T-cell (primary cell): ENCODE data around the gene REEP2. TPM values are rescaled to one million over a fixed set of nuclear protein-coding genes. Genes with fewer than 3 reads are reported as not detected.

Source experiments
- ATAC-seq, 4 experiments: fragments of 200-7000 bp in 3 of 4; fragments of 150-1000 bp in 1 of 4; cut with Tn5 transposase; replicated peaks in 1 of 4; 1 replicate in 3 of 4; 2 replicates in 1 of 4; pipeline ENCODE4 v1.10.0; 2021; ENCODE audit warnings: moderate library complexity in 3 of 4, mild to moderate bottlenecking in 2 of 4, moderate number of reproducible peaks in 1 of 4
- CTCF ChIA-PET, 2 donors: fragments of 300-600 bp; sonication (Branson Sonifier 250); formaldehyde crosslinking; loops; one replicate each; lab custom pipeline; 2022; ENCODE audit warnings: antibody characterized with exemption in 2 of 2; lab: Charles Lee
- POLR2A ChIA-PET, 2 donors: fragments of 300-600 bp; sonication (Branson Sonifier 250); formaldehyde crosslinking; loops; one replicate each; lab custom pipeline; 2022; ENCODE audit warnings: antibody characterized with exemption in 2 of 2; lab: Charles Lee
- DNase-seq, 35 experiments: peaks; one replicate each; pipeline versions ENCODE4 v3.0.0 to v3.0.0-alpha.2; 2013 to 2023
- H3K27ac ChIP-seq: one replicate; pipeline ENCODE4 v1.5.1; 2013; ENCODE audit warnings: low read length
- H3K27me3 ChIP-seq, 2 experiments: replicated peaks in 1 of 2; 1 replicate in 1 of 2; 2 replicates in 1 of 2; pipeline versions ENCODE4 v1.6.1 to v1.7.0; 2013; ENCODE audit warnings: low read length in 1 of 2, mixed read lengths in 1 of 2; ENCODE audit not compliant: control insufficient read depth in 2 of 2, insufficient read depth in 2 of 2; ENCODE audit errors: extremely low read depth in 1 of 2
- H3K36me3 ChIP-seq, 2 donors: 1 replicate in 1 of 2; 2 replicates in 1 of 2; pipeline versions ENCODE4 v1.6.1 to v1.7.0; 2013; ENCODE audit warnings: low read length in 1 of 2; ENCODE audit not compliant: control insufficient read depth in 2 of 2, insufficient read depth in 1 of 2; ENCODE audit errors: extremely low read depth in 1 of 2
- H3K4me1 ChIP-seq, 2 experiments: 1 replicate in 1 of 2; 2 replicates in 1 of 2; pipeline versions ENCODE4 v1.6.1 to v1.7.0; 2013; ENCODE audit warnings: low read length in 2 of 2, mixed read lengths in 1 of 2; ENCODE audit not compliant: insufficient read depth in 2 of 2, control insufficient read depth in 1 of 2; ENCODE audit errors: extremely low read depth in 1 of 2
- H3K4me3 ChIP-seq, 2 donors: 1 replicate in 1 of 2; 2 replicates in 1 of 2; pipeline versions ENCODE4 v1.5.1 to v1.7.0; 2013; ENCODE audit warnings: mild to moderate bottlenecking in 2 of 2, low read length in 1 of 2, moderate library complexity in 1 of 2; ENCODE audit not compliant: control insufficient read depth in 1 of 2; ENCODE audit errors: extremely low read depth in 1 of 2
- H3K9me3 ChIP-seq: 2 replicates; pipeline ENCODE4 v1.7.0; 2013
- H3K27ac Mint-ChIP-seq, 2 donors: one replicate each; pipeline ENCODE4 v1.8.0; 2020 to 2021; ENCODE audit warnings: mild to moderate bottlenecking in 2 of 2, mixed read lengths in 2 of 2
- H3K27me3 Mint-ChIP-seq, 2 donors: one replicate each; pipeline ENCODE4 v1.8.0; 2021 to 2022; ENCODE audit warnings: mixed read lengths in 2 of 2
- H3K36me3 Mint-ChIP-seq: one replicate; pipeline ENCODE4 v1.8.0; 2021; ENCODE audit warnings: mixed read lengths
- H3K4me1 Mint-ChIP-seq, 3 donors: one replicate each; pipeline ENCODE4 v1.8.0; 2020 to 2022; ENCODE audit warnings: mixed read lengths in 3 of 3, mild to moderate bottlenecking in 1 of 3
- H3K4me3 Mint-ChIP-seq, 3 donors: one replicate each; pipeline ENCODE4 v1.8.0; 2020 to 2022; ENCODE audit warnings: mild to moderate bottlenecking in 3 of 3, mixed read lengths in 3 of 3, moderate library complexity in 3 of 3
- H3K9me3 Mint-ChIP-seq, 3 donors: one replicate each; pipeline ENCODE4 v1.8.0; 2020 to 2022; ENCODE audit warnings: mixed read lengths in 3 of 3
- WGBS: methylation state at CpG from one replicate; pipeline ENCODE4 v1.1.5; 2013; ENCODE audit warnings: missing lambda C conversion rate; ENCODE audit not compliant: insufficient coverage; 5-methylcytosine and 5-hydroxymethylcytosine counted together
- total RNA-seq, 35 experiments: library from RNA in 6 of 35; stranded (reverse) in 6 of 35; fragments of 120-200 nt in 1 of 35; gene quantifications; one replicate each; pipeline versions ENCODE4 v1.2.1 to v1.2.4 and lab custom pipeline; 2013 to 2026

The REEP2 gene
- total RNA-seq, 5 donors from 2014 or later (not counting 1 experiment from before 2014, with no cell fraction given) = 0.18 to 0.61 (median 0.42) TPM

- peaks cover 0 to 32% of the 10 kb centered on the region in 2 experiments for H3K27me3 ChIP-seq
- ChIA-PET CTCF (interaction anchor here in 1 of 2 donors (0.6 kb wide), 2 partner anchors 11 to 793 kb away, joined by 3 to 6 read pairs; no protein-coding TSS in a partner anchor), POLR2A (interaction anchor here in 1 of 2 donors (0.6 kb wide), 1 partner anchor 56 kb away, joined by 4 read pairs; no protein-coding TSS in a partner anchor)
- H3K4me1 ChIP-seq = peaks cover 3 to 16% of the 10 kb centered on the region in 2 experiments
- no peaks in the 10 kb centered on the region for H3K36me3 Mint-ChIP-seq
- H3K4me3 ChIP-seq = no peak overlapping the region
- H3K27ac ChIP-seq = no peak overlapping the region
- DNase-seq (no peak), ATAC-seq (no peak)
- H3K36me3 ChIP-seq = peaks cover 0 to 4% of the 10 kb centered on the region in 2 donors
- H3K27ac Mint-ChIP-seq = no peak overlapping the region
- WGBS = 94% methylated on average over 2 of the region's 6 CpGs
- no peaks in the 10 kb centered on the region for H3K27me3 Mint-ChIP-seq
- no peaks in the 10 kb centered on the region for H3K9me3 ChIP-seq
- H3K4me1 Mint-ChIP-seq = peaks cover 5 to 10% (median 9%) of the 10 kb centered on the region in 3 donors
- H3K9me3 Mint-ChIP-seq = no peaks in the 10 kb centered on the region
- H3K4me3 Mint-ChIP-seq = no peak overlapping the region
Observed at GRCh38 chr5:138452720-138453119, 13.9 kb downstream of the REEP2 start.

DNA sequence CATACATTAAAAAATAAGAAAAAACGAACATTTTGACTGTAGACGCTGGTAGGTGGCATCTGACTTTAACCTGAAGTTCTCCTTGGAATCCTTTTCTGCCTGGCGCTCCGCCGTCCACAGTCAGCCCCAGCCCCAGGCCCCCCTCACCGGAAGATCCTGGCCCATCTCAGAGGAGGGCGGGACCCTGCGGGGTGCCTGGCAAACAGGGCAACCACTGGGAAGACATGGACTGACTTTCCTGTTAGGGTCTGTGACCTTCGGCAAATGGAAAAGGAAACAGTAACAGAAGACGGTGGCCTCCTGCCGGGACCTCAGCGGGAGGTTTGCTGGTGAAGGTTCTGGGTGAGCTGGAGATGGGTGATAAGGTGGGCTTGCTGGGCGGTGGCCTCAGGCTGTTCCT, 14.7 kb downstream of the REEP2 start:
- peaks cover 0 to 4% of the 10 kb centered on the region in 2 donors for H3K36me3 ChIP-seq
- H3K27ac Mint-ChIP-seq = no peak overlapping the region
- 94% methylated on average over 12 of the region's 13 CpGs for WGBS

GRCh38 chr5:138454121-138454520, 15.3 kb downstream of the REEP2 start:
- DNase-seq (no peak), ATAC-seq (no peak)
- ChIA-PET CTCF (no interaction called here), POLR2A (no interaction called here)
- WGBS = 66% methylated on average over 6 of the region's 8 CpGs
- H3K4me1 ChIP-seq = peaks cover 15 to 30% of the 10 kb centered on the region in 2 experiments
- H3K27ac Mint-ChIP-seq = no peak overlapping the region
- H3K4me3 ChIP-seq = no peak overlapping the region
- peaks cover 18 to 23% (median 23%) of the 10 kb centered on the region in 3 donors for H3K4me1 Mint-ChIP-seq
- H3K4me3 Mint-ChIP-seq = no peak overlapping the region
- no peaks in the 10 kb centered on the region for H3K27me3 Mint-ChIP-seq
- H3K9me3 ChIP-seq = no peaks in the 10 kb centered on the region
- peaks cover 0 to 4% of the 10 kb centered on the region in 2 donors for H3K36me3 ChIP-seq
- H3K27me3 ChIP-seq = peaks cover 0 to 23% of the 10 kb centered on the region in 2 experiments
- H3K36me3 Mint-ChIP-seq = no peaks in the 10 kb centered on the region
- no peak overlapping the region for H3K27ac ChIP-seq
- no peaks in the 10 kb centered on the region for H3K9me3 Mint-ChIP-seq

More for the DNA sequence above, 14.7 kb downstream of the REEP2 start:
- Mint-ChIP-seq H3K36me3 (no peaks in the 10 kb centered on the region), H3K9me3 (no peaks in the 10 kb centered on the region), H3K4me1 (peaks cover 12 to 18% (median 18%) of the 10 kb centered on the region in 3 donors), H3K4me3 (no peak overlapping the region), H3K27me3 (no peaks in the 10 kb centered on the region)
- Histone ChIP-seq H3K27me3 (peaks cover 0 to 25% of the 10 kb centered on the region in 2 experiments), H3K4me3 (no peak overlapping the region), H3K9me3 (no peaks in the 10 kb centered on the region), H3K4me1 (peaks cover 9 to 25% of the 10 kb centered on the region in 2 experiments), H3K27ac (no peak overlapping the region)
- ATAC-seq (no peak), DNase-seq (no peak)
- ChIA-PET POLR2A (no interaction called here), CTCF (interaction anchor here in 1 of 2 donors (0.6 kb wide), 1 partner anchor 26 kb away, joined by 3 read pairs; no protein-coding TSS in a partner anchor)

DNA sequence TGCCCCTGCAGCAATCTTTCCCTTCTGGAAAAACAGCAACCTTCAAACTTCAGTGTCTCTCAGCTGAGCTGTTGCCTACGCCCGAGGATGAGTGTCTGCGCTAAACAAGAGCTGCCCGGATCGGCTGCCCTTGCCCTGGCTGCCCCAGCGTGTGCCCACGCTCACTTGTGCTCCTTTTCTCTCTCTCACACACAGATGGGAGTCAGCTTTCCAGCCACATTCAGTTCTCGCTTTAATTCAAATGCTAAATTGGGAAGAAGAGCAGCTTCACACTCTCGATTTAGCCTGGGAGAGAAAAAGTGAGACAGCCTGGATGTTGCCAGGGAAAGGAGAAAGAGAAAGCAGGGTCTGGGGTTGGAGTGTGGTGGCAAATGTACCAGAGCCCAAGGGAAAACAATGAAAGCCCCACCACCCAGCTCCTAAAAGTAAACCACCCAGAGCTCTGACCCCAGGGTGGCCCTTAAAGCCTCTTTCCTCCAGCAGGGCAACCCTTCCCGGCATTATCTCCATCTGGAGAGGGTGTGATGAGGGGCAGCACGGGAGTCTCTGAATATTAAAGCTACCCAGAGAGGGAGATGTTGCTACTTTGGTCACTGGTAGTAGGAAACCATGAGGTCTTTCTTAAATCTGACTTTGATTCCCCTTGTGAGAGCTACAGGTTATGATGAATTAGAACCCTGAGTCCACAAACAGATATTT, 16.5 kb downstream of the REEP2 start:
- Mint-ChIP-seq H3K9me3 (no peaks in the 10 kb centered on the region), H3K4me3 (no peak overlapping the region), H3K27me3 (no peaks in the 10 kb centered on the region), H3K27ac (no peak overlapping the region), H3K4me1 (peaks cover 25 to 31% (median 29%) of the 10 kb centered on the region in 3 donors), H3K36me3 (no peaks in the 10 kb centered on the region)
- peaks cover 24 to 31% of the 10 kb centered on the region in 2 experiments for H3K4me1 ChIP-seq
- ChIA-PET POLR2A (interaction anchor here (0.5 to 0.6 kb wide), 2 partner anchors 124 to 537 kb away, joined by 3 to 5 read pairs; no protein-coding TSS in a partner anchor), CTCF (interaction anchor here (0.6 to 1.5 kb wide), 4 partner anchors 9 to 698 kb away, joined by 3 to 5 read pairs (median 4); partner anchors contain the start of gene EGR1 (in 1 of the 2))
- ATAC-seq (no peak), DNase-seq (no peak)
- peaks cover 0 to 12% of the 10 kb centered on the region in 2 experiments for H3K27me3 ChIP-seq
- no peaks in the 10 kb centered on the region for H3K9me3 ChIP-seq
- H3K36me3 ChIP-seq = peaks cover 0 to 4% of the 10 kb centered on the region in 2 donors
- no peak overlapping the region for H3K27ac ChIP-seq
- H3K4me3 ChIP-seq = no peak overlapping the region
- 88% methylated on average over 3 of the region's 11 CpGs for WGBS

DNA sequence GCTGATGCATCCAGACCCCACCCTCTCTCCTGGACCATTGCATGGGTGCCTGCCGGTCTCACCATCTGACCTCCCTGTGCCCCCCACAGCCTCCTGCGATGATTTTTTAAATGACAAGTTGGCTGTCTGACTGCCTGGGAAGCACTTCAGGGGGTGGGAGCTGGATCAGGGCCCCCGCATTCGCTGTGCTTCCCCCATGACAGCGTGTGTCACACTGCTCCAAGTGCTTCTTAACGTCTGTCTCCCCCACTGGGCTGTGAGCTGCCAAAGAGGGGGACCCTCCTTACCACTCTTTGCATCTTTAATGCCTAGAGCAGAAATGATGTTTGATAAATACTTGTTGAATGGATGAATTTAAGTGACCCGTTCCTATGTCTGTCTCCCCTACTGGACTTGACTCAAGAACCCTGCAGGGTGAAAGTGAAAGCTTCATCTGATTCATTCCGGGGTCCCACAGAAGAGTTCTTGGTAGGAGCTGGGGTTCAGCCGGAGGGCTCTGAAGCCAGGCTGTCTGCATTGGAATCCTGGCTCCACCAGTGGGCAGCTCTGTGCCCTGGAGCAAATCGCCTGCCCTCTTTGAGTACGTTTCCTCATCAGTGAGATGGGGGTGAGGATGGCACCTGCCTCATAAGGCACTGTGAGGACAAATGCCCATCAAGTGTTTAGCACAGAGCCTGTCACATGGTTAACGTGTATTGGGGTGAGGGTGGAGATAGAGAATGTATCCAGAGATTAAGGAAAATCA, 18.8 kb downstream of the REEP2 start:
- no peak for DNase-seq
- ChIA-PET CTCF (interaction anchor here in 1 of 2 donors (1.1 to 1.2 kb wide), 2 partner anchors 42 to 85 kb away, joined by 3 to 4 read pairs; partner anchors contain the start of gene ETF1), POLR2A (no interaction called here)
- peak overlapping the region in 1 of 3 donors; percentile 71 for H3K4me3 Mint-ChIP-seq
- peaks cover 32 to 42% (median 36%) of the 10 kb centered on the region in 3 donors for H3K4me1 Mint-ChIP-seq
- no peaks in the 10 kb centered on the region for H3K36me3 Mint-ChIP-seq
- Histone ChIP-seq H3K27me3 (peaks cover 0 to 8% of the 10 kb centered on the region in 2 experiments), H3K4me3 (no peak overlapping the region), H3K4me1 (peaks cover 25 to 35% of the 10 kb centered on the region in 2 experiments), H3K27ac (peak overlapping the region; percentile 19), H3K36me3 (peaks cover 0 to 4% of the 10 kb centered on the region in 2 donors), H3K9me3 (no peaks in the 10 kb centered on the region)
- H3K27me3 Mint-ChIP-seq = no peaks in the 10 kb centered on the region
- ATAC-seq = no peak
- no peaks in the 10 kb centered on the region for H3K9me3 Mint-ChIP-seq
- WGBS = 87% methylated on average over 8 of the region's 12 CpGs
- peak overlapping the region in 1 of 2 donors; percentile 45 for H3K27ac Mint-ChIP-seq

GRCh38 chr5:138458384-138458783, 19.5 kb downstream of the REEP2 start:
- DNase-seq (no peak), ATAC-seq (no peak)
- peaks cover 0 to 4% of the 10 kb centered on the region in 2 donors for H3K36me3 ChIP-seq
- H3K4me1 Mint-ChIP-seq = peaks cover 32 to 42% (median 37%) of the 10 kb centered on the region in 3 donors
- H3K9me3 Mint-ChIP-seq = no peaks in the 10 kb centered on the region
- ChIA-PET CTCF (interaction anchor here in 1 of 2 donors (0.6 to 1.1 kb wide), 2 partner anchors 34 to 85 kb away, joined by 3 to 6 read pairs; partner anchors contain the start of gene ETF1), POLR2A (no interaction called here)
- H3K27ac Mint-ChIP-seq = peak overlapping the region in 1 of 2 donors; percentile 96
- peaks cover 0 to 8% of the 10 kb centered on the region in 2 experiments for H3K27me3 ChIP-seq
- H3K9me3 ChIP-seq = no peaks in the 10 kb centered on the region
- WGBS = 46% methylated on average over 6 of the region's 11 CpGs
- no peaks in the 10 kb centered on the region for H3K36me3 Mint-ChIP-seq
- H3K27me3 Mint-ChIP-seq = no peaks in the 10 kb centered on the region
- peak overlapping the region in 1 of 3 donors; percentile 71 for H3K4me3 Mint-ChIP-seq
- H3K4me1 ChIP-seq = peaks cover 25 to 41% of the 10 kb centered on the region in 2 experiments
- no peak overlapping the region for H3K4me3 ChIP-seq
- peak overlapping the region; percentile 65 for H3K27ac ChIP-seq
